GM21717 (cell line): ENCODE results near the gene RTCA.
"Not testable (repeated sequence)": the region's sequence is repeated elsewhere in the genome, so short reads cannot be mapped to it uniquely, and the experiment has no call there.

Source experiments
- ATAC-seq: cut with Tn5 transposase; IDR thresholded peaks from one replicate; pipeline ENCODE4 v1.9.1; 2021; ENCODE audit warnings: mild to moderate bottlenecking, moderate library complexity; ENCODE audit not compliant: unreplicated experiment

The RTCA gene

DNA sequence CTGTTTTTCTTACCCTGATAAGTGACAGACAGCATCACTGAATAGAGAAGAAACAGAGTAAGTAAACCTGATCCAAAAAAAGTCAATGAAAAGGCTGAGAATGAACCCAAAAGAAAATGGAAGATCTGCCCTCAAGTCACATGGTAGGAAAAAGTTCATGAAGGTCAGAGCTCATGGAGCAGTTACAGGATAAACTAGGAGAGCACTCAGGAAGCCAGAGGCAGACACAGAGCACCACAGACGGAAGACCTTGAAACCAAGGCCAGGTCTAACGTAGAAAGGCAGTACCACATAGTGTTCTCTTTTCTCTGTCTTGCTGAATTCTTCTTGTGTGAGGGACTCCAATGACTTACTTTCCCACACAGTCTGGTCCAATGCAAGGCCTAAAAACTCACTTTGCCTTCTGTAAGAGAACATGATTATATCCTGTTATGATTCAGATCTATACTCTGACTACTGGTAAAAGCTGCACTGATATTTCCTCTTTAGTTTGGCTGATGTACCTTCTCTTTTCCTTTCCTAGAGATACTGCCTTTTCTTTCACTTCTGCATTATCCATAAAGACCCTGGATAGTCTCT, 40.8 kb downstream of the RTCA start:
- no peak for ATAC-seq

DNA sequence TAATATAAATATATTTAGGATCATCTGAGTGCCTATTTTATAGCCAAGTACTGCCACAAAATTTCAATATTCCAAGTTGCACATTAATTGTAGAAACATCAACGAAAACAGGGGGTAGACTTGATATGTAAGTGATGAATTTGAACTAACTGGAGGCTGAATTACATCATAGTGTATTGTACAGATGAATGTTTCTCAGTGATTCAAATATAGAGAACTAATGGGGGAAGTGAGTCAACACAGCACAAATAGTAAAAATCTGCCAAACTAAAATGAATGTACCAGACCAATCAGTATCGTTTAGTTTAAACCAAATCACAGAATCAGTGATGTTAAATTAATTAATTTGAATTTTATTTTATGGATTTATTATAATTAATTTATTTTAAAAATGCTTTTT, 42.8 kb downstream of the RTCA start:
- ATAC-seq = no peak

DNA sequence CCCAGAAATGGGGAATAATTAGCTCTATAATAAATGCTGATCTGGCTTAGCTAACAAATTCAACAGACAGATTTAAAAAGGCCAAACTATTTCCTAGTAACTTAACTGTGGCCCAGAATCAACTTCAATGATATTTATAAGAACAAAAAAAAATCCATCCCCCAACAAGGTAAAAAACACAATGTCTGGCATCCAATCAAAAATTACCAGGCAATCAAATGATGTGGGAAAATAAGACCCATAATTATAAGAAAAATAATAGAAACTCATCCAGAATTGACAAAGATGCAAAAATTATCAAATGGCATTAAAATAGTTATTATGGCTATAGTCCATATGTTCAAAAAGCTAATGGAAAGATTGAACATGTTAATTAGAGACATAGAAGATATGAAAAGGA, 43.8 kb downstream of the RTCA start:
- no peak for ATAC-seq

DNA sequence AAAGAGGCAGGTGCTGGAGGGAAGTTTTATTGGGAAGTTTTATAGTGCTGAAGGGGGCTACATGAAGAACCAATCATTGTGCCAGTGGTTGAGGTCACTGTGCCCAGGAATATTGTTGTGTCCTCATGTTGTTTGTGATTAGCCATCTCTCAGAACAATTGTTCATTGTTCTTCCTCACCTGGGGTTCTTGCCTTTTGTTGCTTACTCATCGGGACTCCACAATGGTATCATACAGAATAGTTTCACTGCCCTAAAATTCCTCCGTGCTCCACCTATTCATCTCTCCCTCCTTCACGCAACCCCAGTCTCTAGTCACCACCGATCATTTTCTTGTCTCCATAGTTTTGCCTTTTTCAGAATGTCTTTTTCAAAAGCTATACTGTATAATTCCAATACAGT, 47.4 kb downstream of the RTCA start:
- ATAC-seq = no peak

GRCh38 chr1:100316622-100317021, 50.6 kb downstream of the RTCA start:
- ATAC-seq = no peak

GRCh38 chr1:100320311-100321099, 54.5 kb downstream of the RTCA start:
- no peak for ATAC-seq

GRCh38 chr1:100321100-100321493, 55.1 kb downstream of the RTCA start:
- ATAC-seq = no peak

GRCh38 chr1:100321506-100321905, 55.5 kb downstream of the RTCA start:
- ATAC-seq = no peak

GRCh38 chr1:100322436-100323211, 56.6 kb downstream of the RTCA start:
- no peak for ATAC-seq

DNA sequence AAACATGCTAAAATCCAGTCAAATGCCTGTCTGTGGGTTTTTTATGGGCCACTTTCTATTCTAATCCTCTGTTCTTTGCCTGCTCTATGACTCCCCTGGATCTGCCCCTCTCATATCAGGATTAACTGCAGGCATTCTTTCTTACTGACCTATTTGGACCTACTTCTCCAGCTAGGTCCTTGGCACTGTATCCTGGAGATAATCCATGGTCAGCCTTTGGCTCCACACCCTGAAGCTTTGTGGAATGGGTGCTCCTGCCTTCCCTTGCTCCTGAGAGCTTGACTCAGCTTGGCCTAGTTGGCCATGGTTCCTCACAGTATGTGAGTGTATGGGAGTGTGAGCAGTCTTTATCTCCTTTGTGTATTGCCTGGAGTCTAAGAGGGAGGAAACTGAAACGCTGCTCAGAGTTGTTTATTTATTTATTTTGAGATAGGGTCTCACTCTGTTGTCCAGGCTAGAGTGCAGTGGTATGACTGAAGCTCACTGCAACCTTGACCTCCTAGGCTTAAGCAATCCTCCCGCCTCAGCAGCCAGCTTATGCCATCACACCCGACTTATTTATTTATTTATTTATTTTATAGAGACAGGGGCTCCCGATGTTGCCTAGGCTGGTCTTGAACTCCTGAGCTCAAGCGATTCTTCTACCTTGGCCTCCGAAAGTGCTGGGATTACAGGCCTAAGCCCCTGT, 57.5 kb downstream of the RTCA start:
- ATAC-seq = no peak

GRCh38 chr1:100325415-100326324, 59.7 kb downstream of the RTCA start:
- no peak for ATAC-seq

DNA sequence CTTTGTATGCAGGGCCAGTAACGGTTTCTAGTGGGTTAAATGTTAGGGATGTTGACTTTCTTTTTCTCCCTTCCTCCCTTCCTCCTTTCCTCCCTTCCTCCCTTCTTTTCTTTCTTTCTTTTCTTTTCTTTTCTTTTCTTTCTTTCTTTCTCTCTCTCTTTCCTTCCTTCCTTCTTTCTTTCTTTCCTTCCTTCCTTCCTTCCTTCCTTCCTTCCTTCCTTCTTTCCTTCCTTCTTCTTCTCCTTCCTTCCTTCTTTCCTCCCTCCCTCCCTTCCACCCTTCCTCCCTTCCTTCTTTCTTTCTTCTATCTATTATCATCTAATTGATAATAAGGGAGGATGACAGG, 60.3 kb downstream of the RTCA start:
- ATAC-seq = not testable (repeated sequence)

GRCh38 chr1:100328133-100328532, 62.1 kb downstream of the RTCA start:
- ATAC-seq = no peak

DNA sequence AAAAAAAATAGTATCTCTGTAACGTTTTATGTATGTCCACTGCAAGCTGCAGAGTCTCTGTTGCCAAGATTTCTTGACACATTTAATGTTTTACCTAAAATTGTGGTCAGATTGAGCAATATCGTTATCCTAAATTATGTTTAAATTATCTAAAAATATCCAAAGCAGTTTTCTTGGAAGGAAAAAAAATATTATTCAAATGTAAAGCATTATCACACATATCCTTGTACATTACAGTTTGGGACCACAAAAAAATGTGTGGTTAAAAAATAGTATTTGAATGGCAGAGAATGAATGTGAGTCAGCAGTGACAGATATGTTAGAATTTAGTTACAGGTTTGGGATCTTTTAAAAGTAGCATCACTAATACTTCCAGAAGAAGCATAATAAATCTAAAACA, 65.1 kb downstream of the RTCA start:
- not testable (repeated sequence) for ATAC-seq

GRCh38 chr1:100332331-100332730, 66.3 kb downstream of the RTCA start:
- no peak for ATAC-seq

DNA sequence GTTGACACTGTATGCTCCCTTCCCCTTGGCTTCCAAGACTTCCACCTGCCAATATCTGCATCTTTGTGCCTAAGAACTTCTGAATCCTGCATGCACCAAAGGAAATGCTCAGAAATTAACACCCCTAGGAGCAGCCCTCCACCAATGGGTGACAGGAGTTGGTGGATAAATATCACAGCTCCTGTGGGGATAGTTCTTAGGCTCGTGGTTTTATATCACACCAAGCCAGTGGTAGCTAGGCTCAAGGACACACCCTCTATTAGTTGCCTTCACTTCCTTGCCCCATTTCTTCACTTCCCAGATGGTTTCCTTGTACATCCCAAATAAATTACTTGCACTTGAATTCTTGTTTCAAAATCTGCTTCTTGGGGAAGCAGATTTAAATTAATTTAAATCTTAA, 69.4 kb downstream of the RTCA start:
- ATAC-seq = no peak

GRCh38 chr1:100337878-100338277, 71.9 kb downstream of the RTCA start:
- ATAC-seq = not testable (repeated sequence)

DNA sequence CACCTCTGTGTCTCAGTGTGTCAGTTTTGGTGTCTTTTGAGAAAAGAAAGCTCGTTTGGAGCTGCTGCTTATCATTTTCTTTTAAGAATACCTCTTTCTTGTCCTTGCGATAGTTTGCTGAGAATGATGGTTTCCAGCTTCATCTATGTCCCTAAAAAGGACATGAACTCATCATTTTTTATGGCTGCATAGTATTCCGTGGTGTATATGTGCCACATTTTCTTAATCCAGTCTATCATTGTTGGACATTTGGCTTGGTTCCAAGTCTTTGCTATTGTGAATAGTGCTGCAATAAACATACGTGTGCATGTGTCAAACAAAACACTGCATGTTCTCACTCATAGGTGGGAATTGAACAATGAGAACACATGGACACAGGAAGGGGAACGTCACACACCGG, 73.7 kb downstream of the RTCA start:
- not testable (repeated sequence) for ATAC-seq

DNA sequence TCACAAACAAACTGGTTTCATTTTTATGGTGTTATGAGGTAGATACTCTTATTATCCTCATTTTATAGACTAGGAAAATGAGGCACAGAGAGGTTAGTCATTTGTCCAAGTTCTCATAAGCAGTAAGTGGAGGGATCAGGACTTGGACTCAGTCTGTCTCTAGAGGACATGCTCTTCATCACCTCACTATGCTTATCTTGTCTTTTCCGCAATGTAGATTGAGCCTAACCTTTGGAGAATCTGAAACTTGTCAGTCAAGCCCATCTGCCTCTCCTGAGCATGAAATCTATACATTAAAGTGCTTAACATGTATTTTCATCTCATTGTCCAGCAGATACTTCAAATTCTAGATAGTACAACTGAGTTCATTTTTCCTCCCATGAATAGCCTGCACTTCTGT, 74.5 kb downstream of the RTCA start:
- no peak for ATAC-seq

DNA sequence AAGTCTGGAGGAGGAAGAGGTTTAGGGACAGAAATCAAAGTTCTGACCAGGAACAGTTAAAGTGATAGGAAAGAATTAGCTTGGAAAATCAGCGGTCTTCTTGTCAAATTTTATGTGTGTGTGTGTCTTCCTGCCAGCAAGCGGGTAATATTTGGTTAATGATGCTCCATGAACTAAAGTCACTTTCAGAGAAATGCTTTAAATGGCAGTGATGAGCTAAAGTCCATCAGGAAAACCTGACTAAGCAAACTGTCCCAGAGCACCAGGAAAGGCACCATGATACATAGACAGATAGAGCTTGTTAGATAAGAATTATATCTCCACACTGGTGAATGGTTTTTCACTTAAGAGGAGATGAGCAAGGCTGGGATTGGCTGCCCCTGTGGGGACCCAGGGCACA, 76.3 kb downstream of the RTCA start:
- no peak for ATAC-seq
